ENCODE results near the gene TRIOBP.

The TRIOBP gene

DNA sequence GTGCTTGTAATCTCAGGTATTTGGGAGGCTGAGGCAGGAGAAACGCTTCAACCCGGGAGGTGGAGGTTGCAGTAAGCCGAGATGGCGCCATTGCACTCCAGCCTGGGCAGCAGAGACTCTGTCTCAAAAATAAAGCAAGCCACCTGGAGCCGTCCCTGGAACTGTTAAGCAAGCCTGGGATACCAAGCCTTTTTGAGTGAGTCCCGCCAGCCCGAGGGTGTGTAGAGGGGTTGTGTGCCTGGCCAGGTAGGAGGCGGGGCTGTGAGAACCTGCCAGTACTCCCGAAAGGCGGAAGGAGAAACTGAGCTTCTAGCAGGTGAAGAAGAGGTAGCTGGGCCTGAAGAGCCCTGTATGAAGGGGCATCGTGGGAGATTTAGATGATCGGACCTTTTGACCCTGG is 52.4 kb downstream of the TRIOBP start:
- TF ChIP-seq CTCF (IDR thresholded peaks at IDR 0.05; ENCODE audit: borderline replicate concordance, insufficient read depth, low read depth, low read length), result no peak
- no peak overlapping the region for H3K4me3 ChIP-seq (ENCODE audit: low read depth, low read length)

DNA sequence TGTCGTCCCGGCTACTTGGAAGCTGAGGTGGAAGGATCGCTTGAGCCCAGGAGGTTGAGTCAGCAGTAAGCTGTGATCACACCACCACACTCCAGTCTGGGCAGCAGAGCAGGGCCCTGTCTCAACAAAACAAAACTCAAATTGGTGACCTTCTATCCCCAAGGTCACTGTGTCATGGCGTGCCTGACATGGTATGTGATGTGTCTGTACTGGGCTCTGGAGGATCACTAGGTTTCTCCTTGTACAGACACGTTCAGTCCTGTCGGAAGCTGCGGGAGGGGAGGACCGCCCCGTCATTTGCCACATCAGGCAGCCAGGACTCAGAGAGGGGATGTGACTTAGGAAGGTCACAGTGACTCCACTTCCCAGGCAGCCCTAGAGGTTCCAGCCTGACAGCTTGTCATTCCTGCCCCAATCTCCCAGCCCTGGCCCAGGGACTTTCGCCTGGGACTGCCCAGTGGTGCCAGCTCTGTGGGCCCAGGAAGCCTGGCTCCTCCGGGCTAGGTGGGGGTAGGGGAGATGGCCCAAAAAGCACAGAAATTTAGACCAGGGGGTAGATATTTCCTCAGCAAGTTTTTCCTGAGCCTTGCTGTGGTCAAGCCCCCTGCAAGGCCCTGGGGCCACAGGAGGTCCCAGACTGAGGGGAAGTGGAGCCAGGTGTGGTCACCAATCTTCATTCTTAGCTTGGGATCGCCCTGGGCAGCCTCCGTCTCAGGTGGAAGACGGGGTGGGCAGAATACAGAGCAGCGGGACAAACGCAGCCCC is 53.2 kb downstream of the TRIOBP start:
- no peak for TF ChIP-seq CTCF (IDR thresholded peaks at IDR 0.05; ENCODE audit: borderline replicate concordance, insufficient read depth, low read depth, low read length)

GRCh38 chr22:37750596-37751162 is 53.8 kb downstream of the TRIOBP start:
- TF ChIP-seq CTCF (IDR thresholded peaks at IDR 0.05; ENCODE audit: borderline replicate concordance, insufficient read depth, low read depth, low read length), result no peak
- H3K4me3 ChIP-seq (ENCODE audit: low read depth, low read length), result no peak overlapping the region

More for the DNA sequence above, 53.2 kb downstream of the TRIOBP start:
- H3K4me3 ChIP-seq (ENCODE audit: low read depth, low read length), result no peak overlapping the region

DNA sequence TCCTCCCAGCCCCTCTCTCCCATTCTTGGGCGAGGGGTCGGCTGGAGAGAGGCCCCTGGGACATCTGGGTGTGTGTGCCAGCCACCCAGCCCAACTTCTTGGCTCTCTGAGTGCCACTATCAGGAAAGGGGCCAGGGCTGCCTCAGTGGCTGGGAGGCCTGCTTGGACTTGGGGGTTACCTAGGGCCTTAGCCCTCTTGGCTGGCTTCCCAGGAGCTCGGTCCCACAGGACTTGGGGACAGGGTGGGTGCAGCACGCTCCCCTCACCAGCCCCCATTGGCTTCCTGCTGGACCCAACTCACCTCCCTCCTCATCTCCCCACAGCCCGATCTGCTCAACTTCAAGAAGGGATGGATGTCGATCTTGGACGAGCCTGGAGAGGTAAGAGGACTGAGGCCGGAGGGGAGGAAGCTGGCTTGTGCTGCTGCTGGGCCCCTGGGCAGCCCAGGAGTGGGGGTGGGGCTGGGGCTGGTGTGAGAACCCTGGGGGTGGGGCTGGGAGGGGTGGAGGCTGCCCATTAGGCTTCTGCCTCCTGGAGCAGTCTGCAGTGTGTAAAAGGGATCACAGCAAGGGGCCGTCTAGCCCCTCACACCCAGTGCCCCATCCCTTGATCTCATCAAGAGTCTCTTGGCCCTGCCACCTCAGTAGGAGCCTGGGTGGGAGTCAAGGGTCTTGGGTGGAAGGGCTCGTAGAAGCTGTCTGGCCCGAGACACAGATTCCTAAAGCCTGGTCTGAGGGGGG is 54.8 kb downstream of the TRIOBP start:
- H3K4me3 ChIP-seq (ENCODE audit: low read depth, low read length), result no peak overlapping the region
- no peak for TF ChIP-seq CTCF (IDR thresholded peaks at IDR 0.05; ENCODE audit: borderline replicate concordance, insufficient read depth, low read depth, low read length)

- H3K4me3 ChIP-seq (ENCODE audit: low read depth, low read length), result no peak overlapping the region
- TF ChIP-seq CTCF (IDR thresholded peaks at IDR 0.05; ENCODE audit: borderline replicate concordance, insufficient read depth, low read depth, low read length), result no peak
Observed at GRCh38 chr22:37752189-37753087, 55.6 kb downstream of the TRIOBP start.

DNA sequence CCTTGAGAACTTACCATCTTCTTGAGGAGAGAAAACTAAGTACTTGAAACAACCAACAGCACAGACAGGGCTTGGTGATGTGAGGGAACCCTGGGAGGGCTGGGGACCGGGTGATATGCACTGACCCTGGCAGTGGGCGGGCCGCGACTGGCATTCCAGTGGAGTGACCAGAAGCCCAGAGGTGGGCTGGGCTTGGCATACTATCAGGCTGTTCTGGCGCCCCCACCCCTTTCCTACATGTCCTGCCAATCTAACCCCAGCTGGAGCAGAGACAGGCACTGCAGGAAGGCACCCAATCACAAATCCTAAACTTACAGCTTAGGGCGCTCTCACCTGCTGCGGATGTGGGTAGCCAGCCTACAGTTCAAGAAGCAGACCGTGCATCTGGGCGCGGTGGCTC is 56.9 kb downstream of the TRIOBP start:
- H3K4me3 ChIP-seq (ENCODE audit: low read depth, low read length), result no peak overlapping the region
- no peak for TF ChIP-seq CTCF (IDR thresholded peaks at IDR 0.05; ENCODE audit: borderline replicate concordance, insufficient read depth, low read depth, low read length)

Data from GM12875 (cell line).